ENCODE data around the gene SEMA3B.

SEMA3B gene

GRCh38 chr3:50317300-50317699, 48.4 kb downstream of the SEMA3B start:
- DNase-seq (ENCODE audit: low read depth) = no peak

DNA sequence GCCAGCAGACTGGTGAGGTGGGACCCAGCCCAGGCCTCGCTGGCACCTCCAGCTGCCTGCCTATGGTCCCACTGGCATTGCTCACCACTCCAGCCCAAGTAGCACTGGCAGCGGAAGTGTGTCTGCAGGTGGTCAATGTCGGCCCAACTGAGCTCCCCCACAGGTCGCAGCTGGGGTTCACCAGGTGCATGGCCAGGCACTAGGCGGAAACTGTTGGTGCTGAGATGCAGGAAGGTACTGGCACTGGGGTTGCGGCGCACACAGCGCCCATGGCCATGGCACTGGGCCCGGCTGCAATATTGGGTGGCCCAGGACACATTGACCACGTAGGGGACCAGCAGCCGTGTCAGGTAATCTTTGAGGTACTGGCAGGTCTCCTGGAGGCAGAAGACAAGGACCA, 49.2 kb downstream of the SEMA3B start:
- DNase-seq (ENCODE audit: low read depth) = no peak

- no peak for DNase-seq (ENCODE audit: low read depth)
Measured at GRCh38 chr3:50318615-50319014, 49.7 kb downstream of the SEMA3B start.

DNA sequence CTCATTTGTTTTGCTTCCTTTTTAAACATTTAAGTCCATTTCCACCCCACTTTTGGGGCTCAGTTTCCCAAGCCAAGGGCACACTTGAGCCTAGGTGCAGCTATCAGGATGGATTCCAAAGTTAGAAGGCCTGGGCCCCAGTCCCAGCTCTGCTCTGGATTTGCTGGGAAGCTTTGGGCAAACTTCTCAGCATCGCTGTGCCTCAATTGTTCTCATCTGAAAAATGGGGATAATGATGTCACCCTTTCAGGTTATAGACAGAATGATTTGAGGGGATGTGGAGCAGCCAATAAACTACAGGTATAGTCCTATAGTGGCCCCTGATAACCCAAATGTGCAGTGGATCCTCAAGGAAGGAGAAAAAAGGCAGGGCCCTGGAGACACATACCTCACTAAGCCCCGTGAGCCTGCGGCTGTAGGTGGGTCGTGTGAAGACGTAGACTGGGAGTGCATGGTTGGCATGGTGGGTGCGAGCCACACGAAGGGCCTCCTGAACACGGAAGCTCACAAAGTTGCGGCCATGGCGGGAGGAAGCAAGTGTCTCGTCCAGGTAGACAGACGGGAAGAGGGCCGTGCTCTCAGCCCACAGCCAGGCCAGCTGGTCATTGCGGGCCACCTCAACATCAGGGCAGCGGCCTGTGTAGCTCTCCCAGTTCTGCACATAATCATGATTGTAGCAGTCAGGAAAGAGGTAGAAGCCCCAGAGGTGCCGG, 50.4 kb downstream of the SEMA3B start:
- DNase-seq (ENCODE audit: low read depth) = no peak

- no peak for DNase-seq (ENCODE audit: low read depth)
Measured at GRCh38 chr3:50319894-50320625, 51.1 kb downstream of the SEMA3B start.

GRCh38 chr3:50320853-50321335, 51.9 kb downstream of the SEMA3B start:
- peak; percentile 24 for DNase-seq (ENCODE audit: low read depth)

DNA sequence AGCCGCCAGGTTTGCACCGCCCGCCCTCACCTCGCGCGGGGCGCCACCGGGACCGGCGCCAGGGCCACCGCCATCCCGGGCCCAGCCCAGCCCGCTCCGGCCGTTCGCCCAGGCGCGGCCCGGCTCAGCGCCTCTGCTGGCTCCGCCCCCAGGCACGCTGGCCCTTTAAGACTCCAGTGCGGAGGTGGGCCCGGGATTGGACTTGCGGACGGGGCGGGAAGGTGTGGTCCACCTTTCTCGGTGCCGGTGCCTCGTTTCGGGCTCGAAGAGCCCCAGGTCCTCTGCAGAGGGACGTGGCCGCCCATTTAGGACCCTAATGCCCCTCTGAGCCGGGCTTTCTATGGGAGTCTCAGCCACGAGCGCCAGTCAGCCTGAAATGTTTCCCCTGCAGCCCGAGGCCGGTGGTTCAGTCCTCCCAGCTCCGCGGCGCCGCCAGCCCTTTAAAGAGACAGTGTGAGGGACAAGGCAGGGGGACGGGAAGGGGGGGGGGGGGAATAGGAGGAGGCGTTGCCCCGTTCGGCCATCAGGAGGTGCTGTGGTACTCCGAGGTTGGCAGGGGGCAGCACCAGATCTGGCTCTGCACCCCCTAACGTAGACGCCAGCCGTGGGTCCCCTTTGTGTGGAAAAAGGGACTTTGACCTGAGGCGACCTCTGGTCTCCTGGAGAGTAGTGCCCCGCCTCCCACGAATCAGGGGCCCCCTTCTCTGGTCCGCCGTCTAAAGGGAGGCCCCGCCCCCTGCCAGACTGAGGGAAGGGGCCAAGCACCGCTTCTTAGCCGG, 52.6 kb downstream of the SEMA3B start:
- peak; percentile 67 for DNase-seq (ENCODE audit: low read depth)

GRCh38 chr3:50322115-50322385, 53.1 kb downstream of the SEMA3B start:
- DNase-seq (ENCODE audit: low read depth) = no peak

DNA sequence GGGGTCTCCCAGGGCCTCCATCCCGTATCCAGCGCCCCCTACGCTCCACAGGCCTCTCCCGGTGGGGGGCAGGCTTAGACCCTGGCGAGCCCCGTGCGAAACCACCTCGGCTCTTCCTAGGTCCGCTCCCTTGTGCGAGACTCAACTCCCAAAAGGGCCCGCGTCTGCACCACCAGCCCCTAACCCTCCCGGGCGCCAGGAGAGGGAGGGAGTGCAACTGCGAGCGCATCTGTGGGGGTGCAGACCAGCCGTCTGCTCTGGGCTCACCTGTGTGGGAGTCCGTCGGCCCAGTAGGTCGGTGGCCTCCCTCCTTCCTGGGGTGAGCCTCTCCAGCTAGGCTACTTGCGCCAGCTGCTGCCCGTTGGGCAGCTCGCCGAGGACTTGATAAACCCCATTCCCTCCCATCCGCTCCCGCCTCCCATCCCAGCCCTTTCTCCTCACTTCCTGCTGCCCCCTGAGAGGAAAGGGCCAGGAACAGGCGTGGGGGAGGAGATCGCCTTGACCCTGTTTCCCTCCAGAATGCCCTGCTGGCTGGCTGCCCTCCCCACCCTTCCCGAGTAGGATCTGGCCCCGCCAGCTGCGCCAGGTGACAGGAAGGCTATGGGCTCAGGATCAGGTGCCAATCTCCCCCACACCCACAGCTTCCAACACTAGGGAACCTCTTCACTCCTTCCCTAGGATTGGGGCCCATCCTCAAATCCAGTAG, 53.6 kb downstream of the SEMA3B start, which contains the start of gene HYAL2:
HYAL2 (minus strand) TSS at position 360 of the 706 bp plus-strand sequence. CDS start 2,256 bp downstream, outside the sequence.
- no peak for DNase-seq (ENCODE audit: low read depth)

DNA sequence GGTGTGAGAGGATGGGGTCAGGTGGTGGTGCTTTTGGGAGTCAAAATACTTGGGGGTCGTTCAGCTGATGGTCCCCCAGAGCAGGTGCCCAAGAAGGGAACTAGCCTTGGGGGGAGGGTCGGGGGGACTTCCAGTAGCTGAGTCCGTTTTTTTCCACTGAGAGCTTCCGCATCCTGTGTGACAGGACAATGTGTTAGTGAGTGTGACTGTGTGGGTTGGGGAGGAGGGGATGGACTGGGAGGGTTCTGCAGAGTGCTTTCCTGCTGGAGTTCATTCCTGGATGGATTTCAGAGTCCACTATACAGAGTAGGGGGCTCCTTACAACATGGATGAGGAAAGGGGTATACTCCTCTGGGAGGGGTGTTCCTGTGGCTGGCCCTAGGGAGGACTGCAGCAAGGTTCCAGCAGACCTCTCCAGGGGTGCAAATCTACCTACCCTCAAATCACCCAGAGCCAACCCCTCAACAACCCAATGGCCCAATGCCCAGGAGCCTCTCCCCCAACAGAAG, 54.2 kb downstream of the SEMA3B start:
- no peak for DNase-seq (ENCODE audit: low read depth)

GRCh38 chr3:50323614-50324199, 54.8 kb downstream of the SEMA3B start:
- DNase-seq (ENCODE audit: low read depth) = no peak

DNA sequence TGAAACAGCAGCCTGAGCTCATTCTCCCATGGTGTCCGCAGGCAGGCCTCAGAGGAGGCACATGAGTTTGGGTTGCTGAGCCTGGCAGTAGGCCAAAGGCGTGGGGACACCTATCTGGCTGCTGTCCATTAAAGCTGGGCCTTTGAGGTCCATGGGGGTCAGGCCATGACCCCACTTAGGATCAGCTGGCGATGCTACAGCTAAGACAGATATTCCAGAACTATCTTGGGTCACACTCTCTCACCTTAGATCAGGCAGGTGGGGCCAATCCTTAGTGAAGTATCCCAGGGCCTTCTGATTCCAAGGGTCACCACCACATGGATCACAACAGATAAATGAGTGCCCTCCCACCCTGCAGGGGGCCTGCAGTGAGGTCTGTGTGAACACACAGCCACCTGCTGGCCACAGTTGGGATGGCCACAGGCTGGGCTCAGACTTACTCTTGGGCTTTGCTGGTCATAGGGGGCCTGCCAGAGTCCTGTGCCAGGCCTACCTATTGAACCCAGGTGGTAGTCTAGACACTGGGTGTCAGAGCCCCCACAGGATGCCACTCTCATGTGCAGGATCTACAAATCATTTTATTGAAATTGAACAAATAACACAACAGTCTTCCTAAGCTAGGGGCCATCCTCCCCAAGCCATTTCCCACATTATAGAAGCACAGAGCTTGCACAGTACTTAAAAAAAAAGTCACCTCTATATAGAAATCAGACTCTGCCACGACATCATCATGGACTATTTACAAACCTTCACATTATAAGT, 55.6 kb downstream of the SEMA3B start:
- peak; percentile 30 for DNase-seq (ENCODE audit: low read depth)

DNA sequence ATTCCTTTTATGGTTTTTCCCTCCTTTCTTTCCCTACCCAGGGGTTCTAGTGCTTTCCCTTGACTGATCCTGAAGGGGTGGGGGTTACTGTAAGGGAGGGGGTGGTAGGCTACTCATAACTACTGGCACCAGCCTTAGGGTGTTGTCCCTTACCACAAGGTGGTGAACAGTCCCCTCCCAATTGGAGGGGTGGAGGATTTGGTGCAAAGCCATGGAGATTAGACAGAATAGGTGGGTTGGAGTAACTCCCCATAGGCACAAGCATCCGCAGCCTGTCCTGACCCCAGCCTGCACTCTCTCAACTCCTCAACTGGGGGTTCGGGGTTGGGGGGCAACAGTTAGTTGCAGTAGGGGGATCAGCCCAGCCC, 56.1 kb downstream of the SEMA3B start:
- no peak for DNase-seq (ENCODE audit: low read depth)

DNA sequence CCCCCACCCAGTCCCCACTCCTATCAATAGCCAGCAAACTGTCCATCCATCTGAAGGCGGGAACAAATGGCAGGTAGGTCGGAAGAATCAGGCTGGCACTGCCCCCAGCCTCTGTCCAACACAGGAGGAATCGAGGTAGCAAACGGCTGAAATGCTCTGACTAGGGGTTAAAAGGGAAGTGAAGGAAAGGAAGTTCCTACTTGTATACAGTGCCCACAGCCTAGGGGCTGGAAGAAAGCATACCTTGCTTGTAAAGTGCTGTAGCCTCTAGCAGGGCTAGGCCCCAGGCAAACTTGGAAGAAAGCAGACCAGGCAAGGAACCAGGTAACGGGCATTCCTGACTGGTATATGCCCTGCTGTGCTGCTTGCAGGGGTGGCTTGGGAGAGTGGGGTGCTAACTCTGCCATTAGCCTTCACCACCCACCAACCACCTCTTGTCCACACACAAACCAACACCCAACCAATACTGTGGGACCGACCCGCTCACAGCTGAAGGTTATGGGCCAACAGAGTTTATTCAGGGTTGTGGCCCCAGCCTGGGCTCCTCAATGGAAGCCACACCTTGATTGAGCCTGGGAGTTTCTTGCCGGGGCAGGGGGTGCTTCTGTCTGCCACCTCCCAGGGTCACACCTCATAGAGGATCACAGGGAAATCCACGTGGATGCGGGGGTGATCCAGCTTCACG, 56.7 kb downstream of the SEMA3B start:
- DNase-seq (ENCODE audit: low read depth) = no peak

GRCh38 chr3:50326182-50326541, 57.2 kb downstream of the SEMA3B start:
- DNase-seq (ENCODE audit: low read depth) = no peak

- DNase-seq (ENCODE audit: low read depth) = no peak
Measured at GRCh38 chr3:50327129-50327528, 58.2 kb downstream of the SEMA3B start.
